MM.1S (cell line): ENCODE measurements around the gene DAG1.

Experiments used
- EZH2 ChIP-seq: fragments of 300-600 bp; sonication (generic); optimal IDR thresholded peaks from 2 replicates; pipeline ENCODE3; 2017; ENCODE audit warnings: low read depth, mild to moderate bottlenecking, antibody characterized with exemption, low read length, mixed read lengths
- TF ChIP-seq, protein P1 (sequence below): fragments of 300-600 bp; sonication (generic); IDR thresholded peaks from 2 replicates; pipeline ENCODE4 v1.5.1; 2016; ENCODE audit warnings: antibody characterized with exemption, low read length, mixed read lengths

DNA sequence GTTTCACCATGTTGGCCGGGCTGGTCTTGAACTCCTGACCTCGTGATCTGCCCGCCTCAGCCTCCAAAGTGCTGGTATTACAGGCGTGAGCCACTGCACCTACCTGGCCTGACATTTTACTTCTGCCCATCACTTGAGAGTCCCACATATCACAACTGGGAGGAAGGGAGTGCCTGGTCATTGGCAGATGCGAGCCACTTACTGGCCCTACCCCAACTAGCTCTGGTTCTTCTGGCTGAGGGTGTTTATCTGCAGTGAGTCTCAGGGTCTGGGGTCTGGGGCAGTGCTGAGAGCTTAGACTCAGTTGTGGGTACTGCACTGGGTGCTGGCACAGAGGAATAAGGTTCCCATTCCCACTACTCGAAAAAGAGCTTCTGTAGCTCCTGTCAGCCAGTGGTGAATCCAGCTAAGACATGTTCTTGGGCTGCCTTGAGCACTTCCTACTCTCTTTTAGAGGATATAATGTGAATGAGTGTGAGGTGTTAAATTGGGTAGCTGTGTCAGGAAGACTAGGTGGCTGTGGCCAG lies 30.2 kb downstream of the DAG1 start:
- TF ChIP-seq, protein P1, sequence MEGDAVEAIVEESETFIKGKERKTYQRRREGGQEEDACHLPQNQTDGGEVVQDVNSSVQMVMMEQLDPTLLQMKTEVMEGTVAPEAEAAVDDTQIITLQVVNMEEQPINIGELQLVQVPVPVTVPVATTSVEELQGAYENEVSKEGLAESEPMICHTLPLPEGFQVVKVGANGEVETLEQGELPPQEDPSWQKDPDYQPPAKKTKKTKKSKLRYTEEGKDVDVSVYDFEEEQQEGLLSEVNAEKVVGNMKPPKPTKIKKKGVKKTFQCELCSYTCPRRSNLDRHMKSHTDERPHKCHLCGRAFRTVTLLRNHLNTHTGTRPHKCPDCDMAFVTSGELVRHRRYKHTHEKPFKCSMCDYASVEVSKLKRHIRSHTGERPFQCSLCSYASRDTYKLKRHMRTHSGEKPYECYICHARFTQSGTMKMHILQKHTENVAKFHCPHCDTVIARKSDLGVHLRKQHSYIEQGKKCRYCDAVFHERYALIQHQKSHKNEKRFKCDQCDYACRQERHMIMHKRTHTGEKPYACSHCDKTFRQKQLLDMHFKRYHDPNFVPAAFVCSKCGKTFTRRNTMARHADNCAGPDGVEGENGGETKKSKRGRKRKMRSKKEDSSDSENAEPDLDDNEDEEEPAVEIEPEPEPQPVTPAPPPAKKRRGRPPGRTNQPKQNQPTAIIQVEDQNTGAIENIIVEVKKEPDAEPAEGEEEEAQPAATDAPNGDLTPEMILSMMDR: no peak
- TF ChIP-seq EZH2: no peak
